Spleen (tissue), 11 donors: ENCODE measurements around the gene FGD6. TPM values are rescaled to one million over a fixed set of nuclear protein-coding genes. Genes with fewer than 3 reads are reported as not detected.

ENCODE experiments used
- DNase-seq: peaks from one replicate; pipeline ENCODE4 v3.0.0-alpha.2; 2020
- H3K27ac ChIP-seq, 8 donors: fragments of 200-600 bp; sonication (generic) in 7 of 8; 1 replicate in 4 of 8; 2 replicates in 4 of 8; pipeline versions ENCODE4 v1.5.0 to v1.8.0; 2016 to 2021; ENCODE audit warnings: inconsistent platforms in 4 of 8, mild to moderate bottlenecking in 4 of 8, moderate library complexity in 1 of 8
- H3K27me3 ChIP-seq, 7 donors: fragments of 200-600 bp; sonication (generic) in 6 of 7; replicated peaks in 1 of 7; 1 replicate in 4 of 7; 2 replicates in 3 of 7; pipeline versions ENCODE4 v1.5.0 to v1.8.0; 2016 to 2021; ENCODE audit warnings: inconsistent platforms in 3 of 7, mild to moderate bottlenecking in 1 of 7
- H3K36me3 ChIP-seq, 6 donors: fragments of 200-600 bp; sonication (generic) in 5 of 6; 1 replicate in 4 of 6; 2 replicates in 2 of 6; pipeline versions ENCODE4 v1.5.0 to v1.8.0; 2016 to 2021; ENCODE audit warnings: inconsistent platforms in 2 of 6
- H3K4me1 ChIP-seq, 6 donors: fragments of 200-600 bp; sonication (generic) in 5 of 6; 1 replicate in 3 of 6; 2 replicates in 3 of 6; pipeline versions ENCODE4 v1.5.0 to v1.8.0; 2016 to 2021; ENCODE audit warnings: inconsistent platforms in 3 of 6
- H3K4me3 ChIP-seq, 8 donors: fragments of 200-600 bp; sonication (generic) in 7 of 8; 1 replicate in 4 of 8; 2 replicates in 4 of 8; pipeline versions ENCODE4 v1.5.0 to v1.8.0; 2016 to 2021; ENCODE audit warnings: inconsistent platforms in 4 of 8, mild to moderate bottlenecking in 4 of 8, moderate library complexity in 2 of 8
- H3K9me3 ChIP-seq, 8 donors: fragments of 200-600 bp; sonication (generic) in 7 of 8; 1 replicate in 4 of 8; 2 replicates in 4 of 8; pipeline versions ENCODE4 v1.5.0 to v1.8.0; 2016 to 2021; ENCODE audit warnings: inconsistent platforms in 4 of 8
- POLR2A ChIP-seq, 3 donors: fragments of 450-650 bp; IDR thresholded peaks; one replicate each; pipeline ENCODE4 v1.5.1; 2017; ENCODE audit warnings: antibody characterized with exemption in 3 of 3, mild to moderate bottlenecking in 1 of 3
- POLR2AphosphoS5 ChIP-seq, 3 donors: sonication (generic); formaldehyde crosslinking; IDR thresholded peaks; one replicate each; pipeline ENCODE4 v1.5.1; 2017; ENCODE audit warnings: antibody characterized with exemption in 3 of 3
- WGBS, 5 donors: extraction: QIAGEN DNeasy Blood & Tissue Kit in 3 of 5; methylation state at CpG; one replicate each; pipeline versions ENCODE4 v1.1.5 to v1.1.7; 2013 to 2018; 5-methylcytosine and 5-hydroxymethylcytosine counted together
- intact Hi-C: fragments of 100-400 bp; cut with DNase I; formaldehyde crosslinking; loops from one replicate; pipeline ENCODE4 v1.15.0; 2023; ENCODE audit warnings: low total_unique reads
- polyA plus RNA-seq, 3 donors: library from polyadenylated mRNA; stranded (reverse); fragments of 200-250 nt; gene quantifications; one replicate each; pipeline ENCODE4 v1.2.1, GENCODE V29; 2013
- total RNA-seq, 7 donors: library from RNA; depleted of rRNA in 3 of 7; stranded (reverse); fragments of >200 nt in 3 of 7; fragmentation: NEBNext Ultra II Directional in 4 of 7; extraction: Animal tissue kit (Norgen Biotek cat#: 25700) in 4 of 7; gene quantifications; one replicate each; pipeline versions ENCODE4 v1.1.0 to v1.2.1, GENCODE V29; 2016 to 2021
- TF ChIP-seq, protein P1 (sequence below), 11 experiments: fragments of 200-600 bp in 7 of 11; fragments of 450-650 bp in 4 of 11; sonication (generic) in 4 of 11; IDR thresholded peaks in 8 of 11; conservative IDR thresholded peaks in 3 of 11; 1 replicate in 7 of 11; 2 replicates in 4 of 11; pipeline versions ENCODE4 v1.4.0 to v1.8.0; 2016 to 2021; ENCODE audit warnings: antibody characterized with exemption in 11 of 11, inconsistent platforms in 4 of 11, mild to moderate bottlenecking in 1 of 11
- donor health status: healthy with polysubstance abuse.
- donor health status: DM: no; HTN: no; CAD: no; lungs with moderate emphysema.
- donor health status: DM: no; HTN: no; CAD: no.
- donor health status: Bipolar disorder and iron deficiency.
- donor health status: healthy.
- donor health status: DM: no; HTN: no; CAD: no.
- donor health status: DM: yes; HTN: yes; CAD: no.

Gene FGD6
- total and polyA plus RNA-seq, 10 donors, result 0.78 to 13.0 (median 10.4) TPM

DNA sequence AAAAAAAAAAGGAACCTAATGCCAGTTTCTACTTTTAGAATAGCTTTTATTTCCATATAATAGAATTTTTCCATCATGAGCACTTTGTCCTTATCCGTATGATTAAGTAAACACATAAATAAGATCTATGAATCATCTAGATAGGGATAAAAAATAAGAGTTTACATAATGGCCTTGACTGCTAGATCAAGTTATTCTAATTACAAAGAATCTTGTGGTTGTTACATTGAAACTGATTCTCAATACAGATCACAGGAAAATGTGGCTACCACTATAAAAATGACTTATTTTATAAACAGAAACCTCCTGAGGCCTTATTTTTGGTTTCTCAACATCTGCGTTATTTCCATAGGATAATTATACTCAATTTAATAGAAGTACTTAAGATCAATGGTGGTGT lies 179.4 kb downstream of the FGD6 start:
- 90 to 96% (median 94%) methylated on average over 2 of the region's 2 CpGs for WGBS, 5 donors
- Histone ChIP-seq H3K27me3 (no peaks in the 10 kb centered on the region), H3K4me3 (no peak overlapping the region), H3K27ac (no peak overlapping the region), H3K36me3 (peaks cover 0 to 97% (median 29%) of the 10 kb centered on the region in 6 donors), H3K4me1 (peaks cover 0 to 11% (median 3%) of the 10 kb centered on the region in 6 donors), H3K9me3 (no peaks in the 10 kb centered on the region)
- DNase-seq, result no peak
- intact Hi-C loops, result no loop called here
- TF ChIP-seq POLR2A (IDR thresholded peaks at IDR 0.05) (no peak), POLR2AphosphoS5 (IDR thresholded peaks at IDR 0.05) (no peak)
- TF ChIP-seq, protein P1, sequence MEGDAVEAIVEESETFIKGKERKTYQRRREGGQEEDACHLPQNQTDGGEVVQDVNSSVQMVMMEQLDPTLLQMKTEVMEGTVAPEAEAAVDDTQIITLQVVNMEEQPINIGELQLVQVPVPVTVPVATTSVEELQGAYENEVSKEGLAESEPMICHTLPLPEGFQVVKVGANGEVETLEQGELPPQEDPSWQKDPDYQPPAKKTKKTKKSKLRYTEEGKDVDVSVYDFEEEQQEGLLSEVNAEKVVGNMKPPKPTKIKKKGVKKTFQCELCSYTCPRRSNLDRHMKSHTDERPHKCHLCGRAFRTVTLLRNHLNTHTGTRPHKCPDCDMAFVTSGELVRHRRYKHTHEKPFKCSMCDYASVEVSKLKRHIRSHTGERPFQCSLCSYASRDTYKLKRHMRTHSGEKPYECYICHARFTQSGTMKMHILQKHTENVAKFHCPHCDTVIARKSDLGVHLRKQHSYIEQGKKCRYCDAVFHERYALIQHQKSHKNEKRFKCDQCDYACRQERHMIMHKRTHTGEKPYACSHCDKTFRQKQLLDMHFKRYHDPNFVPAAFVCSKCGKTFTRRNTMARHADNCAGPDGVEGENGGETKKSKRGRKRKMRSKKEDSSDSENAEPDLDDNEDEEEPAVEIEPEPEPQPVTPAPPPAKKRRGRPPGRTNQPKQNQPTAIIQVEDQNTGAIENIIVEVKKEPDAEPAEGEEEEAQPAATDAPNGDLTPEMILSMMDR (IDR thresholded peaks at IDR 0.05 in 8 of 11, conservative IDR thresholded peaks at IDR 0.05 in 3 of 11), result no peak

DNA sequence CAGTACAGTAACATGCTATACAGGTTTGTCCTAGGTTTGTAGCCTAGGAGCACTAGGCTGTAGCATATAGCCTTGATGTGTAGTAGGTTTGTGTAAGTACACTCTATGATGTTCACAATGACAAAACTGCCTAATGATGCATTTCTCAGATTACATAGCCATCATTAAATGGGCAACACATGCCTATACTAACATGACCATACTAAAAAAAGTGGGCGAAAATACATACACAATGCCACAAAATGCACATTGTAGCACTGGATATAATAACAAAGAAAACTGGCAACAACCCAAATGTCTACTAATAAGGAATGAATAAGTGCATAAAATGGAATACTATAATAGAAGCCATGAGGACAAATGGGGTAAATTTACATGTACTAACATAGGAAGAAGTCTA lies 182.5 kb downstream of the FGD6 start:
- DNase-seq, result no peak
- H3K9me3 ChIP-seq, result no peaks in the 10 kb centered on the region
- 91 to 100% (median 96%) methylated on average over 1 of the region's 1 CpG for WGBS, 5 donors
- TF ChIP-seq, protein P1 (IDR thresholded peaks at IDR 0.05 in 8 of 11, conservative IDR thresholded peaks at IDR 0.05 in 3 of 11), result no peak
- TF ChIP-seq POLR2AphosphoS5 (IDR thresholded peaks at IDR 0.05) (no peak), POLR2A (IDR thresholded peaks at IDR 0.05) (no peak)
- intact Hi-C loops, result no loop called here
- peaks cover 0 to 11% (median 3%) of the 10 kb centered on the region in 6 donors for H3K4me1 ChIP-seq
- H3K27me3 ChIP-seq, result no peaks in the 10 kb centered on the region
- H3K4me3 ChIP-seq, result no peak overlapping the region
- no peak overlapping the region for H3K27ac ChIP-seq
- H3K36me3 ChIP-seq, result peaks cover 0 to 98% (median 36%) of the 10 kb centered on the region in 6 donors

Other genes with a start within 250 kb of the FGD6 start
- gene NDUFA12, start 213.8 kb downstream of the FGD6 start, total RNA-seq, result 100 to 1,000 TPM in 2 of 7 donors, 10 to 100 TPM in 5; 65.1 to 118 (median 91.2) TPM
- gene NDUFA12, start 213.8 kb downstream of the FGD6 start, polyA plus RNA-seq, result 100 to 1,000 TPM in 2 of 3 donors, 10 to 100 TPM in 1; 92.0 to 150 (median 145) TPM
- 100 to 1,000 TPM in 1 of 7 donors, 10 to 100 TPM in 6; 30.2 to 133 (median 42.9) TPM for gene NR2C1, start 143.8 kb downstream of the FGD6 start, total RNA-seq
- 10 to 100 TPM; 31.3 to 73.4 (median 49.9) TPM for gene NR2C1, start 143.8 kb downstream of the FGD6 start, polyA plus RNA-seq
- gene VEZT, start 340 bp upstream of the FGD6 start, total RNA-seq, result 10 to 100 TPM; 38.6 to 64.3 (median 48.7) TPM
- gene VEZT, start 340 bp upstream of the FGD6 start, polyA plus RNA-seq, result 10 to 100 TPM; 17.0 to 19.8 (median 17.8) TPM